GM23338 (cell line): Measurements from ENCODE around the gene NEFH. TPM values are rescaled to one million over a fixed set of nuclear protein-coding genes. Genes with fewer than 3 reads are reported as not detected.
A peak's percentile ranks its signal among the peaks of the same experiment; 100 is the strongest.

Experiments used
- ATAC-seq: fragments of 200-7000 bp; cut with Tn5 transposase; 3 replicates; pipeline ENCODE4 v1.9.1; 2020
- DNase-seq: peaks from one replicate; pipeline ENCODE4 v3.0.0-alpha.2; 2015; ENCODE audit warnings: low spot score
- H2AFZ ChIP-seq: fragments of 200-600 bp; sonication (generic); 2 replicates; pipeline ENCODE4 v1.8.0; 2016; ENCODE audit warnings: antibody characterized with exemption, mild to moderate bottlenecking, moderate library complexity
- H3F3A ChIP-seq: fragments of 200-600 bp; sonication (generic); replicated peaks from 2 replicates; pipeline ENCODE4 v1.8.0; 2017; ENCODE audit warnings: antibody characterized with exemption, mixed run types, low read depth
- H3K27ac ChIP-seq: fragments of 200-600 bp; sonication (generic); 2 replicates; pipeline ENCODE4 v1.6.1; 2016; ENCODE audit warnings: low read depth
- H3K27me3 ChIP-seq: fragments of 200-600 bp; sonication (generic); 2 replicates; pipeline ENCODE4 v1.8.0; 2016; ENCODE audit warnings: mild to moderate bottlenecking, mixed run types, moderate library complexity; ENCODE audit not compliant: insufficient read depth
- H3K36me3 ChIP-seq: fragments of 200-600 bp; sonication (generic); 2 replicates; pipeline ENCODE4 v1.8.0; 2016; ENCODE audit warnings: mild to moderate bottlenecking; ENCODE audit not compliant: insufficient read depth
- H3K4me1 ChIP-seq: fragments of 200-600 bp; sonication (generic); 2 replicates; pipeline ENCODE4 v1.8.0; 2016; ENCODE audit warnings: mild to moderate bottlenecking, moderate library complexity; ENCODE audit not compliant: insufficient read depth
- H3K4me2 ChIP-seq: fragments of 200-600 bp; sonication (generic); 2 replicates; pipeline ENCODE4 v1.7.1; 2017; ENCODE audit warnings: mixed run types
- H3K4me3 ChIP-seq: fragments of 200-600 bp; sonication (generic); 2 replicates; pipeline ENCODE4 v1.6.1; 2016; ENCODE audit warnings: mixed run types
- H3K79me2 ChIP-seq: fragments of 200-600 bp; sonication (generic); replicated peaks from 2 replicates; pipeline ENCODE4 v1.8.0; 2017; ENCODE audit warnings: mild to moderate bottlenecking; ENCODE audit not compliant: insufficient read depth
- H3K9me2 ChIP-seq: fragments of 200-600 bp; sonication (generic); 2 replicates; pipeline ENCODE4 v1.8.0; 2017; ENCODE audit not compliant: insufficient read depth
- H4K20me1 ChIP-seq: fragments of 200-600 bp; sonication (generic); replicated peaks from 2 replicates; pipeline ENCODE4 v1.8.0; 2017; ENCODE audit warnings: mild to moderate bottlenecking; ENCODE audit not compliant: insufficient read depth
- H3K27ac Mint-ChIP-seq: 2 replicates; pipeline ENCODE4 v1.8.0; 2020; ENCODE audit warnings: inconsistent platforms, mild to moderate bottlenecking, moderate library complexity, mixed read lengths
- H3K27me3 Mint-ChIP-seq: 3 replicates; pipeline ENCODE4 v1.8.0; 2022; ENCODE audit warnings: low read depth, mild to moderate bottlenecking, moderate library complexity, mixed read lengths, inconsistent platforms; ENCODE audit not compliant: insufficient read depth, poor library complexity
- H3K36me3 Mint-ChIP-seq: 3 replicates; pipeline ENCODE4 v1.8.0; 2021; ENCODE audit warnings: low read depth, mild to moderate bottlenecking, inconsistent platforms, moderate library complexity, mixed read lengths
- H3K4me1 Mint-ChIP-seq: 3 replicates; pipeline ENCODE4 v1.8.0; 2020; ENCODE audit warnings: mild to moderate bottlenecking, inconsistent platforms, mixed read lengths
- H3K4me3 Mint-ChIP-seq: 3 replicates; pipeline ENCODE4 v1.8.0; 2021; ENCODE audit warnings: moderate library complexity, mild to moderate bottlenecking, inconsistent platforms, mixed read lengths
- H3K9me3 Mint-ChIP-seq: 3 replicates; pipeline ENCODE4 v1.8.0; 2020; ENCODE audit warnings: moderate library complexity, mild to moderate bottlenecking, inconsistent platforms, mixed read lengths
- CREB1 ChIP-seq: fragments of 250-450 bp; sonication (Bioruptor Pico); IDR thresholded peaks from 2 replicates; pipeline ENCODE4 v1.5.0; 2020; ENCODE audit warnings: low read depth, mild to moderate bottlenecking, moderate library complexity
- EZH2 ChIP-seq: fragments of 200-600 bp; sonication (generic); IDR thresholded peaks from one replicate; pipeline ENCODE4 v1.8.0; 2017; ENCODE audit warnings: antibody characterized with exemption, mild to moderate bottlenecking, low read depth; ENCODE audit not compliant: unreplicated experiment
- EZH2phosphoT487 ChIP-seq: fragments of 200-600 bp; sonication (generic); IDR thresholded peaks from one replicate; pipeline ENCODE4 v1.8.1; 2018; ENCODE audit warnings: antibody characterized with exemption; ENCODE audit not compliant: unreplicated experiment
- JUNB ChIP-seq: IDR thresholded peaks from one replicate; pipeline ENCODE4 v1.6.1; 2016; ENCODE audit warnings: antibody characterized with exemption; ENCODE audit not compliant: unreplicated experiment
- NANOG ChIP-seq: IDR thresholded peaks from 2 replicates; pipeline ENCODE4 v1.6.1; 2016; ENCODE audit warnings: antibody characterized with exemption, borderline replicate concordance
- POLR2AphosphoS5 ChIP-seq: IDR thresholded peaks from 2 replicates; pipeline ENCODE4 v1.6.1; 2016; ENCODE audit warnings: antibody characterized with exemption, low read depth
- ZNF114 ChIP-seq: fragments of 250-450 bp; sonication (Bioruptor Pico); IDR thresholded peaks from 2 replicates; pipeline ENCODE4 v1.5.0; 2020; ENCODE audit warnings: mild to moderate bottlenecking, moderate library complexity
- ZNF331 ChIP-seq: fragments of 250-450 bp; sonication (Bioruptor Pico); IDR thresholded peaks from 2 replicates; pipeline ENCODE4 v1.5.0; 2020; ENCODE audit warnings: low read depth, mild to moderate bottlenecking, moderate library complexity
- polyA plus RNA-seq: library from polyadenylated mRNA; unstranded; fragments of >200 nt; fragmentation: Nextera tagmentation; extraction: Ambion mirVana; gene quantifications from 2 replicates; pipeline ENCODE4 v1.2.1, GENCODE V29; 2016
- total RNA-seq: library from RNA; depleted of rRNA; stranded (reverse); fragments of >200 nt; shearing (Covaris generic); gene quantifications from 2 replicates; pipeline ENCODE4 v1.2.3, GENCODE V29; 2014
- TF ChIP-seq, protein P1 (sequence below), 2 experiments: fragments of 200-600 bp in 1 of 2; sonication (generic) in 1 of 2; conservative IDR thresholded peaks; 2 replicates each; pipeline versions ENCODE4 v1.5.1 to v1.6.1; 2016 to 2017; ENCODE audit warnings: antibody characterized with exemption in 2 of 2, low read depth in 2 of 2, mild to moderate bottlenecking in 2 of 2, moderate library complexity in 1 of 2
- TF ChIP-seq, protein P2 (sequence below): fragments of 250-450 bp; sonication (Bioruptor Pico); IDR thresholded peaks from 2 replicates; pipeline ENCODE4 v1.5.0; 2020; ENCODE audit warnings: mild to moderate bottlenecking, moderate library complexity

The NEFH gene
- total and polyA plus RNA-seq, 2 experiments from 2014 or later: 2.4 to 6.3 TPM

DNA sequence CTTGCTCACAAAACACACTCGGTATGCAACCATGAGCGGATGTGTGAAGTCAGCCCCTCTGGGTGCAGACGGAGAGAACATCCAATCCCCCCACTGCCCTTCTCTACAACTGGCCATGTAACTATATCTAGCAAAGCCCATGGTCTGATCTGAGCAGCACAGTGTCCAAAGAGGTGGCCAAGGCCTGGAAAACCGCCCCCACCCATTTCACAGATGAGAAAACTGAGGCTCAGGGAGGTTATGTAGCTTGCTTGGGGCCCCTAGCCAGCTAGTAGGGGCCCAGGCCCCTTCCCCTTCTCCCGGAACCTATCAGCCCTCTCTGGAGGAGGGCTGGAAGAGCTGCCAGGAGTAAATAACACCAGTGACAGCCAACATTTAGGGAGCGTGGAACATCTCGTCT lies 15.4 kb upstream of the NEFH start:
- peaks cover 13% of the 10 kb centered on the region for H3K4me1 Mint-ChIP-seq
- Histone ChIP-seq H4K20me1 (no peaks in the 10 kb centered on the region), H3F3A (peaks cover 5% of the 10 kb centered on the region), H3K4me2 (no peak overlapping the region), H2AFZ (no peak overlapping the region), H3K4me3 (no peak overlapping the region), H3K36me3 (no peaks in the 10 kb centered on the region), H3K9me2 (no peaks in the 10 kb centered on the region), H3K27ac (no peak overlapping the region), H3K79me2 (no peaks in the 10 kb centered on the region), H3K27me3 (peaks cover 5% of the 10 kb centered on the region; the same call in 1 of the 2 replicates), H3K4me1 (peaks cover 14% of the 10 kb centered on the region; the same call in 1 of the 2 replicates)
- no peaks in the 10 kb centered on the region for H3K9me3 Mint-ChIP-seq
- H3K27me3 Mint-ChIP-seq: peaks cover 8% of the 10 kb centered on the region
- DNase-seq: no peak
- H3K4me3 Mint-ChIP-seq: no peak overlapping the region
- ATAC-seq: no peak
- TF ChIP-seq, protein P1, sequence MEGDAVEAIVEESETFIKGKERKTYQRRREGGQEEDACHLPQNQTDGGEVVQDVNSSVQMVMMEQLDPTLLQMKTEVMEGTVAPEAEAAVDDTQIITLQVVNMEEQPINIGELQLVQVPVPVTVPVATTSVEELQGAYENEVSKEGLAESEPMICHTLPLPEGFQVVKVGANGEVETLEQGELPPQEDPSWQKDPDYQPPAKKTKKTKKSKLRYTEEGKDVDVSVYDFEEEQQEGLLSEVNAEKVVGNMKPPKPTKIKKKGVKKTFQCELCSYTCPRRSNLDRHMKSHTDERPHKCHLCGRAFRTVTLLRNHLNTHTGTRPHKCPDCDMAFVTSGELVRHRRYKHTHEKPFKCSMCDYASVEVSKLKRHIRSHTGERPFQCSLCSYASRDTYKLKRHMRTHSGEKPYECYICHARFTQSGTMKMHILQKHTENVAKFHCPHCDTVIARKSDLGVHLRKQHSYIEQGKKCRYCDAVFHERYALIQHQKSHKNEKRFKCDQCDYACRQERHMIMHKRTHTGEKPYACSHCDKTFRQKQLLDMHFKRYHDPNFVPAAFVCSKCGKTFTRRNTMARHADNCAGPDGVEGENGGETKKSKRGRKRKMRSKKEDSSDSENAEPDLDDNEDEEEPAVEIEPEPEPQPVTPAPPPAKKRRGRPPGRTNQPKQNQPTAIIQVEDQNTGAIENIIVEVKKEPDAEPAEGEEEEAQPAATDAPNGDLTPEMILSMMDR (conservative IDR thresholded peaks at IDR 0.05; ENCODE audit: low read depth in 2 of 2): no peak
- H3K36me3 Mint-ChIP-seq: no peaks in the 10 kb centered on the region; the same call in 2 of the 3 replicates
- no peak overlapping the region for H3K27ac Mint-ChIP-seq

DNA sequence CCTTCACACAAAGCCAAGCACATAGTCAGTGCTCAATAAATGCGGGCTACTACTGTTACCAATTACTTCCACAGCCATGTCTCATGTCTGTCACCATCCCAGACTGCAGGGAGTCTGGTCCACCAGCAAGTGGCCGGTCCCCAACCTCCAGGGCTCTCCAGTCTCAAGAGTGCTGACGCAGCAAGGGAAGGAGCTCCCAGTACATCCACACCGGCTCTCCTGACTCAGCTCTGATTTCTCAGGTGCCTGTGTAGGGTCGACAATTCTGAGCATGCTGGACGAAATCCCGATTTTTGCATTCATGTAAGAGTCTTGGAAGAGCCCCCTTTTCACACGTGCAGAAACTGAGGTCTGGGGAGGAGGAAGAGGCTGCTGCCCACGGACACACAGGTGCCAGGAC lies 10.3 kb upstream of the NEFH start:
- Histone ChIP-seq H3K27me3 (peaks cover 5% of the 10 kb centered on the region; the same call in 1 of the 2 replicates), H3K9me2 (no peaks in the 10 kb centered on the region), H3K79me2 (no peaks in the 10 kb centered on the region), H2AFZ (peak overlapping the region; percentile 99), H4K20me1 (no peaks in the 10 kb centered on the region), H3K27ac (no peak overlapping the region), H3K4me2 (peak overlapping the region; percentile 98), H3K36me3 (no peaks in the 10 kb centered on the region), H3K4me1 (peaks cover 11% of the 10 kb centered on the region; the same call in 1 of the 2 replicates), H3K4me3 (peak overlapping the region; percentile 81), H3F3A (peaks cover 12% of the 10 kb centered on the region)
- DNase-seq (peak; percentile 61), ATAC-seq (peak; percentile 37)
- Mint-ChIP-seq H3K27ac (peak overlapping the region; percentile 12; the same call in 1 of the 2 replicates), H3K4me3 (peak overlapping the region; percentile 79), H3K9me3 (no peaks in the 10 kb centered on the region), H3K27me3 (peaks cover 19% of the 10 kb centered on the region), H3K36me3 (no peaks in the 10 kb centered on the region; the same call in 2 of the 3 replicates), H3K4me1 (peaks cover 16% of the 10 kb centered on the region)
- TF ChIP-seq ZNF331 (CRISPR knock-in tag) (no peak), JUNB (no peak), EZH2 (no peak), CREB1 (no peak), EZH2phosphoT487 (no peak), ZNF114 (CRISPR knock-in tag) (no peak), NANOG (no peak), POLR2AphosphoS5 (no peak)
- TF ChIP-seq, protein P1 (conservative IDR thresholded peaks at IDR 0.05; ENCODE audit: low read depth in 2 of 2): no peak
- TF ChIP-seq, protein P2, sequence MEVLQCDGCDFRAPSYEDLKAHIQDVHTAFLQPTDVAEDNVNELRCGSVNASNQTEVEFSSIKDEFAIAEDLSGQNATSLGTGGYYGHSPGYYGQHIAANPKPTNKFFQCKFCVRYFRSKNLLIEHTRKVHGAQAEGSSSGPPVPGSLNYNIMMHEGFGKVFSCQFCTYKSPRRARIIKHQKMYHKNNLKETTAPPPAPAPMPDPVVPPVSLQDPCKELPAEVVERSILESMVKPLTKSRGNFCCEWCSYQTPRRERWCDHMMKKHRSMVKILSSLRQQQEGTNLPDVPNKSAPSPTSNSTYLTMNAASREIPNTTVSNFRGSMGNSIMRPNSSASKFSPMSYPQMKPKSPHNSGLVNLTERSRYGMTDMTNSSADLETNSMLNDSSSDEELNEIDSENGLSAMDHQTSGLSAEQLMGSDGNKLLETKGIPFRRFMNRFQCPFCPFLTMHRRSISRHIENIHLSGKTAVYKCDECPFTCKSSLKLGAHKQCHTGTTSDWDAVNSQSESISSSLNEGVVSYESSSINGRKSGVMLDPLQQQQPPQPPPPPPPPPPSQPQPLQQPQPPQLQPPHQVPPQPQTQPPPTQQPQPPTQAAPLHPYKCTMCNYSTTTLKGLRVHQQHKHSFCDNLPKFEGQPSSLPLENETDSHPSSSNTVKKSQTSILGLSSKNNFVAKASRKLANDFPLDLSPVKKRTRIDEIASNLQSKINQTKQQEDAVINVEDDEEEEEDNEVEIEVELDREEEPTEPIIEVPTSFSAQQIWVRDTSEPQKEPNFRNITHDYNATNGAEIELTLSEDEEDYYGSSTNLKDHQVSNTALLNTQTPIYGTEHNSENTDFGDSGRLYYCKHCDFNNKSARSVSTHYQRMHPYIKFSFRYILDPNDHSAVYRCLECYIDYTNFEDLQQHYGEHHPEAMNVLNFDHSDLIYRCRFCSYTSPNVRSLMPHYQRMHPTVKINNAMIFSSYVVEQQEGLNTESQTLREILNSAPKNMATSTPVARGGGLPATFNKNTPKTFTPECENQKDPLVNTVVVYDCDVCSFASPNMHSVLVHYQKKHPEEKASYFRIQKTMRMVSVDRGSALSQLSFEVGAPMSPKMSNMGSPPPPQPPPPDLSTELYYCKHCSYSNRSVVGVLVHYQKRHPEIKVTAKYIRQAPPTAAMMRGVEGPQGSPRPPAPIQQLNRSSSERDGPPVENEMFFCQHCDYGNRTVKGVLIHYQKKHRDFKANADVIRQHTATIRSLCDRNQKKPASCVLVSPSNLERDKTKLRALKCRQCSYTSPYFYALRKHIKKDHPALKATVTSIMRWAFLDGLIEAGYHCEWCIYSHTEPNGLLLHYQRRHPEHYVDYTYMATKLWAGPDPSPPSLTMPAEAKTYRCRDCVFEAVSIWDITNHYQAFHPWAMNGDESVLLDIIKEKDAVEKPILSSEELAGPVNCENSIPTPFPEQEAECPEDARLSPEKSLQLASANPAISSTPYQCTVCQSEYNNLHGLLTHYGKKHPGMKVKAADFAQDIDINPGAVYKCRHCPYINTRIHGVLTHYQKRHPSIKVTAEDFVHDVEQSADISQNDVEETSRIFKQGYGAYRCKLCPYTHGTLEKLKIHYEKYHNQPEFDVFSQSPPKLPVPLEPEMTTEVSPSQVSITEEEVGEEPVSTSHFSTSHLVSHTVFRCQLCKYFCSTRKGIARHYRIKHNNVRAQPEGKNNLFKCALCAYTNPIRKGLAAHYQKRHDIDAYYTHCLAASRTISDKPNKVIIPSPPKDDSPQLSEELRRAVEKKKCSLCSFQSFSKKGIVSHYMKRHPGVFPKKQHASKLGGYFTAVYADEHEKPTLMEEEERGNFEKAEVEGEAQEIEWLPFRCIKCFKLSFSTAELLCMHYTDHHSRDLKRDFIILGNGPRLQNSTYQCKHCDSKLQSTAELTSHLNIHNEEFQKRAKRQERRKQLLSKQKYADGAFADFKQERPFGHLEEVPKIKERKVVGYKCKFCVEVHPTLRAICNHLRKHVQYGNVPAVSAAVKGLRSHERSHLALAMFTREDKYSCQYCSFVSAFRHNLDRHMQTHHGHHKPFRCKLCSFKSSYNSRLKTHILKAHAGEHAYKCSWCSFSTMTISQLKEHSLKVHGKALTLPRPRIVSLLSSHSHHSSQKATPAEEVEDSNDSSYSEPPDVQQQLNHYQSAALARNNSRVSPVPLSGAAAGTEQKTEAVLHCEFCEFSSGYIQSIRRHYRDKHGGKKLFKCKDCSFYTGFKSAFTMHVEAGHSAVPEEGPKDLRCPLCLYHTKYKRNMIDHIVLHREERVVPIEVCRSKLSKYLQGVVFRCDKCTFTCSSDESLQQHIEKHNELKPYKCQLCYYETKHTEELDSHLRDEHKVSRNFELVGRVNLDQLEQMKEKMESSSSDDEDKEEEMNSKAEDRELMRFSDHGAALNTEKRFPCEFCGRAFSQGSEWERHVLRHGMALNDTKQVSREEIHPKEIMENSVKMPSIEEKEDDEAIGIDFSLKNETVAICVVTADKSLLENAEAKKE (CRISPR knock-in tag): no peak
